ENCODE data around the gene RALGAPA1. TPM values are rescaled to one million over a fixed set of nuclear protein-coding genes. Genes with fewer than 3 reads are reported as not detected.

RALGAPA1 gene
- total RNA-seq, 2 experiments from 2014 or later, result 27.6 to 36.5 TPM

DNA sequence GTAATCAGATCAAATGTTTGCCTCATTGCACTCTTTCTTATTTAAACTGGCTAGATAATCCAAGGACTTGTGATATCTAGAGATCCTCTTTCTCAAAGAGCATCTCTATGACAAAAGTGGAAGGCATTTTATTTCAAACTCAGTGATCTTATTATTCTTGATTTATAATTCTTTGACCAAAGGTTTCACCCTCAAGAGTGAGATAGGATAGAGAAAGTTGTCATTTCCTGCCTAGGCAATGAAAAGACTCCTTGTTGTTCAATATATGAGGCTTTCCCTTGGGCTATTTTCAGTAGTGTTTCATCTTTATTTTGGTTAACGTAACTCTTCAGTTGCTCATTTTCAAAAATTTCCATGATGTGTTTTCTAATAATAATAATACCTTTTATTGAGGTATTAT, 293.2 kb downstream of the RALGAPA1 start:
- ChIA-PET CTCF (ENCODE audit: unreplicated experiment) (no interaction called here), POLR2A (interaction anchor here (0.5 to 0.6 kb wide), 2 partner anchors 288 to 769 kb away, joined by 3 to 4 read pairs; no protein-coding TSS in a partner anchor)
- no peaks in the 10 kb centered on the region for H3K79me2 ChIP-seq (ENCODE audit: insufficient read depth, low read depth, low read length)
- H3K4me2 ChIP-seq (ENCODE audit: low read length), result no peak overlapping the region
- no peak overlapping the region for H3K4me3 ChIP-seq (ENCODE audit: low read depth, low read length, poor library complexity, severe bottlenecking)
- H3K27ac ChIP-seq (ENCODE audit: low read depth, low read length, poor library complexity, severe bottlenecking), result no peak overlapping the region
- H3K9me2 ChIP-seq (ENCODE audit: insufficient read depth, low read length), result no peaks in the 10 kb centered on the region
- H2AFZ ChIP-seq (ENCODE audit: low read length), result no peak overlapping the region
- DNase-seq (ENCODE audit: low spot score), result no peak
- intact Hi-C loops (cut with micrococcal nuclease; ENCODE audit: unreplicated experiment), result no loop called here
- no peaks in the 10 kb centered on the region for H4K20me1 ChIP-seq (ENCODE audit: insufficient read depth, low read length)
- no peaks in the 10 kb centered on the region for H3K36me3 ChIP-seq (ENCODE audit: insufficient read depth, low read length)
- TF ChIP-seq, protein P1, sequence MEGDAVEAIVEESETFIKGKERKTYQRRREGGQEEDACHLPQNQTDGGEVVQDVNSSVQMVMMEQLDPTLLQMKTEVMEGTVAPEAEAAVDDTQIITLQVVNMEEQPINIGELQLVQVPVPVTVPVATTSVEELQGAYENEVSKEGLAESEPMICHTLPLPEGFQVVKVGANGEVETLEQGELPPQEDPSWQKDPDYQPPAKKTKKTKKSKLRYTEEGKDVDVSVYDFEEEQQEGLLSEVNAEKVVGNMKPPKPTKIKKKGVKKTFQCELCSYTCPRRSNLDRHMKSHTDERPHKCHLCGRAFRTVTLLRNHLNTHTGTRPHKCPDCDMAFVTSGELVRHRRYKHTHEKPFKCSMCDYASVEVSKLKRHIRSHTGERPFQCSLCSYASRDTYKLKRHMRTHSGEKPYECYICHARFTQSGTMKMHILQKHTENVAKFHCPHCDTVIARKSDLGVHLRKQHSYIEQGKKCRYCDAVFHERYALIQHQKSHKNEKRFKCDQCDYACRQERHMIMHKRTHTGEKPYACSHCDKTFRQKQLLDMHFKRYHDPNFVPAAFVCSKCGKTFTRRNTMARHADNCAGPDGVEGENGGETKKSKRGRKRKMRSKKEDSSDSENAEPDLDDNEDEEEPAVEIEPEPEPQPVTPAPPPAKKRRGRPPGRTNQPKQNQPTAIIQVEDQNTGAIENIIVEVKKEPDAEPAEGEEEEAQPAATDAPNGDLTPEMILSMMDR (conservative IDR thresholded peaks at IDR 0.05; ENCODE audit: low read length), result no peak
- no peak for TF ChIP-seq EZH2phosphoT487 (IDR thresholded peaks at IDR 0.05; ENCODE audit: borderline replicate concordance, low read depth, low read length)
- no peaks in the 10 kb centered on the region for H3K9me3 ChIP-seq (ENCODE audit: low read length)
- H3K4me1 ChIP-seq (ENCODE audit: insufficient read depth, low read length, poor library complexity, severe bottlenecking), result no peaks in the 10 kb centered on the region
- BruUV-seq (replicated peaks), result no TSS peak

DNA sequence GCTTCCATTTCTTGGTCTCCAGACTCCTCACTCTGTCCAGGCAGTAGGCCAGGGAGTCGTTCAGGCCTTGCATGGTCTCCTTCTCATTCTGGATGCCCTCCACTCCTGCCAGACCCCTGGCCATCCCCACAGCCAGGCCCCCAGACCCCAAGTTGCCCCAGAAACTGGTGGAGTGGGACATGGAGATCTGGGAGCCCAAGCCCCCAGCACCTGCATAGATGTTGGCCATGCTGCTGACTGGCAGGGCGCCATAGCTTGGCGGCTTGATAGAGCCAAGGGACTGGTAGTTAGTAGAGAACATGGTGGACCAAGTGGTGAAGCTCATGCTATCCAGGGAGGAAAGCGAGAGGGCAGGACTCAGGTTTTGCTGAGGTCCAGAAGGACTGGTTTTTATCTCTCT, 296.3 kb downstream of the RALGAPA1 start:
- ChIA-PET POLR2A (interaction anchor here (0.6 kb wide), 1 partner anchor 436 kb away, joined by 3 read pairs; no protein-coding TSS in a partner anchor), CTCF (ENCODE audit: unreplicated experiment) (no interaction called here)
- no peak overlapping the region for H3K27ac ChIP-seq (ENCODE audit: low read depth, low read length, poor library complexity, severe bottlenecking)
- no peaks in the 10 kb centered on the region for H3K79me2 ChIP-seq (ENCODE audit: insufficient read depth, low read depth, low read length)
- no peaks in the 10 kb centered on the region for H4K20me1 ChIP-seq (ENCODE audit: insufficient read depth, low read length)
- intact Hi-C loops (cut with micrococcal nuclease; ENCODE audit: unreplicated experiment), result no loop called here
- TF ChIP-seq, protein P1 (conservative IDR thresholded peaks at IDR 0.05; ENCODE audit: low read length), result no peak
- TF ChIP-seq EZH2phosphoT487 (IDR thresholded peaks at IDR 0.05; ENCODE audit: borderline replicate concordance, low read depth, low read length), result no peak
- no peaks in the 10 kb centered on the region for H3K36me3 ChIP-seq (ENCODE audit: insufficient read depth, low read length)
- DNase-seq (ENCODE audit: low spot score), result no peak
- no peaks in the 10 kb centered on the region for H3K4me1 ChIP-seq (ENCODE audit: insufficient read depth, low read length, poor library complexity, severe bottlenecking)
- H3K4me2 ChIP-seq (ENCODE audit: low read length), result no peak overlapping the region
- H3K4me3 ChIP-seq (ENCODE audit: low read depth, low read length, poor library complexity, severe bottlenecking), result no peak overlapping the region
- BruUV-seq (replicated peaks), result no TSS peak
- no peak overlapping the region for H2AFZ ChIP-seq (ENCODE audit: low read length)
- H3K9me3 ChIP-seq (ENCODE audit: low read length), result no peaks in the 10 kb centered on the region
- no peaks in the 10 kb centered on the region for H3K9me2 ChIP-seq (ENCODE audit: insufficient read depth, low read length)

DNA sequence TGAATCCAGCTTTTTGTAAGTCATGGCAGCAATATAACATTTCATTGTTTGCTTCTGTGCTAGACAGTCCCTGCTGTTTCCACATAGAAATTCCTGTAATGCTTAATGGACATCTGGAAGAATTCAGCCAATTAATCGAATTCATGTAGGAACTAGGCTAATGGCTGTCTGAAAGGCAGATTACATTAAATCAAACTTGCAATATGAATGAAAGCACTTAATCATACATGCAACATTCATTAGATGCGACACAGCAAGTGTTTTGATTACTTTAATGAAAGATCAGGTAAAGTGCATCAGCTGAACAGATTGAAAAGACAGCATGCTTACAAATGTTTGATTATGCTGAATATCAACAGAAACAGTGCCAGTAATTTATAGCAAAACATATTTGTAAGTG, 299.2 kb downstream of the RALGAPA1 start:
- TF ChIP-seq, protein P1 (conservative IDR thresholded peaks at IDR 0.05; ENCODE audit: low read length), result no peak
- no peak for TF ChIP-seq EZH2phosphoT487 (IDR thresholded peaks at IDR 0.05; ENCODE audit: borderline replicate concordance, low read depth, low read length)
- Histone ChIP-seq H3K4me2 (ENCODE audit: low read length) (no peak overlapping the region), H3K4me1 (ENCODE audit: insufficient read depth, low read length, poor library complexity, severe bottlenecking) (no peaks in the 10 kb centered on the region), H3K9me3 (ENCODE audit: low read length) (no peaks in the 10 kb centered on the region), H3K4me3 (ENCODE audit: low read depth, low read length, poor library complexity, severe bottlenecking) (no peak overlapping the region), H3K79me2 (ENCODE audit: insufficient read depth, low read depth, low read length) (no peaks in the 10 kb centered on the region), H3K9me2 (ENCODE audit: insufficient read depth, low read length) (no peaks in the 10 kb centered on the region), H2AFZ (ENCODE audit: low read length) (no peak overlapping the region), H3K36me3 (ENCODE audit: insufficient read depth, low read length) (no peaks in the 10 kb centered on the region), H4K20me1 (ENCODE audit: insufficient read depth, low read length) (no peaks in the 10 kb centered on the region), H3K27ac (ENCODE audit: low read depth, low read length, poor library complexity, severe bottlenecking) (no peak overlapping the region)
- ChIA-PET POLR2A (interaction anchor here (0.5 to 0.7 kb wide), 4 partner anchors 9 to 178 kb away, joined by 3 to 4 read pairs (median 3); no protein-coding TSS in a partner anchor), CTCF (ENCODE audit: unreplicated experiment) (no interaction called here)
- BruUV-seq (replicated peaks), result no TSS peak
- intact Hi-C loops (cut with micrococcal nuclease; ENCODE audit: unreplicated experiment), result no loop called here
- no peak for DNase-seq (ENCODE audit: low spot score)
